IMR-90 (cell line): ENCODE measurements around the gene TRAPPC12. TPM values are rescaled to one million over a fixed set of nuclear protein-coding genes. Genes with fewer than 3 reads are reported as not detected.
A peak's percentile ranks its signal among the peaks of the same experiment; 100 is the strongest.

Experiments used
- ATAC-seq: fragments of 200-7000 bp; cut with Tn5 transposase; 2 replicates; pipeline ENCODE4 v1.9.1; 2020; ENCODE audit warnings: low read depth, mild to moderate bottlenecking, moderate library complexity
- BruUV-seq: library from RNA; stranded (reverse); fragments of 400-500 nt; replicated peaks from 2 replicates; lab custom pipeline; 2021; lab: Mats Ljungman, UMichigan
- CTCF ChIA-PET: fragments of 300-600 bp; formaldehyde crosslinking; extraction: SDS; loops from one replicate; lab custom pipeline; 2021; ENCODE audit warnings: antibody characterized with exemption; lab: Yijun Ruan, JAX
- POLR2A ChIA-PET: fragments of 300-600 bp; sonication (Branson Sonifier 250); formaldehyde crosslinking; loops from one replicate; lab custom pipeline; 2022; ENCODE audit warnings: antibody characterized with exemption; ENCODE audit not compliant: unreplicated experiment; lab: Charles Lee
- DNase-seq: peaks from one replicate; pipeline ENCODE4 v3.0.0; 2013
- H2AFZ ChIP-seq: replicated peaks from 2 replicates; pipeline ENCODE3; 2013; ENCODE audit warnings: low read length, mild to moderate bottlenecking; ENCODE audit not compliant: poor library complexity
- H2AK5ac ChIP-seq: 2 replicates; pipeline ENCODE4 v1.6.1; 2013; ENCODE audit warnings: low read depth, low read length, inconsistent platforms
- H2AK9ac ChIP-seq: replicated peaks from 2 replicates; pipeline ENCODE3; 2013; ENCODE audit warnings: mild to moderate bottlenecking, low read depth, low read length, moderate library complexity; ENCODE audit not compliant: poor library complexity
- H2BK120ac ChIP-seq: 2 replicates; pipeline ENCODE4 v1.6.1; 2013; ENCODE audit warnings: low read depth, low read length, inconsistent platforms
- H2BK15ac ChIP-seq: 3 replicates; pipeline ENCODE4 v1.6.1; 2013; ENCODE audit warnings: low read depth, low read length, inconsistent platforms
- H2BK20ac ChIP-seq: 2 replicates; pipeline ENCODE4 v1.6.1; 2013; ENCODE audit warnings: low read depth, mild to moderate bottlenecking, inconsistent platforms, low read length, moderate library complexity
- H2BK5ac ChIP-seq: 2 replicates; pipeline ENCODE4 v1.6.1; 2013; ENCODE audit warnings: mild to moderate bottlenecking, low read depth, low read length, inconsistent platforms; ENCODE audit not compliant: poor library complexity, severe bottlenecking
- H3K14ac ChIP-seq: replicated peaks from 2 replicates; pipeline ENCODE4 v1.6.1; 2013; ENCODE audit warnings: low read depth, low read length, inconsistent platforms
- H3K18ac ChIP-seq: 2 replicates; pipeline ENCODE4 v1.6.1; 2013; ENCODE audit warnings: low read depth, low read length, control low read depth
- H3K23ac ChIP-seq: 2 replicates; pipeline ENCODE4 v1.6.1; 2013; ENCODE audit warnings: low read depth, low read length, inconsistent platforms
- H3K27ac ChIP-seq: 2 replicates; pipeline ENCODE4 v1.5.1; 2013; ENCODE audit warnings: mild to moderate bottlenecking, control low read depth, low read length; ENCODE audit not compliant: insufficient read depth
- H3K27me3 ChIP-seq: 2 replicates; pipeline ENCODE4 v1.6.1; 2013; ENCODE audit warnings: low read length; ENCODE audit not compliant: control insufficient read depth, insufficient read depth
- H3K36me3 ChIP-seq: 2 replicates; pipeline ENCODE4 v1.6.1; 2013; ENCODE audit warnings: low read length, mixed read lengths; ENCODE audit not compliant: control insufficient read depth, insufficient read depth
- H3K4ac ChIP-seq: 2 replicates; pipeline ENCODE4 v1.6.1; 2013; ENCODE audit warnings: low read depth, low read length, inconsistent platforms
- H3K4me1 ChIP-seq: 2 replicates; pipeline ENCODE4 v1.6.1; 2013; ENCODE audit warnings: low read length, mixed read lengths; ENCODE audit not compliant: control insufficient read depth, insufficient read depth
- H3K4me2 ChIP-seq: 2 replicates; pipeline ENCODE4 v1.6.1; 2013; ENCODE audit warnings: low read depth, mild to moderate bottlenecking, control low read depth, low read length, moderate library complexity
- H3K4me3 ChIP-seq: 2 replicates; pipeline ENCODE4 v1.5.1; 2013; ENCODE audit warnings: low read depth, mild to moderate bottlenecking, control low read depth, low read length, moderate library complexity; ENCODE audit not compliant: insufficient read depth
- H3K56ac ChIP-seq: 2 replicates; pipeline ENCODE4 v1.6.1; 2013; ENCODE audit warnings: low read length, inconsistent platforms; ENCODE audit not compliant: insufficient read depth; ENCODE audit errors: extremely low read depth
- H3K79me1 ChIP-seq, 2 experiments: 2 replicates each; pipeline ENCODE4 v1.6.1; 2013; ENCODE audit warnings: low read length in 2 of 2, inconsistent platforms in 1 of 2, low read depth in 1 of 2
- H3K9ac ChIP-seq: 2 replicates; pipeline ENCODE4 v1.6.1; 2013; ENCODE audit warnings: low read depth, low read length, control low read depth
- H3K9me1 ChIP-seq: 2 replicates; pipeline ENCODE4 v1.6.1; 2013; ENCODE audit warnings: low read length, inconsistent platforms; ENCODE audit not compliant: insufficient read depth
- H3K9me3 ChIP-seq: 2 replicates; pipeline ENCODE4 v1.6.1; 2013; ENCODE audit warnings: low read length; ENCODE audit not compliant: control insufficient read depth, insufficient read depth
- H4K20me1 ChIP-seq: 2 replicates; pipeline ENCODE4 v1.6.1; 2013; ENCODE audit warnings: low read length, inconsistent platforms; ENCODE audit not compliant: insufficient read depth
- H4K5ac ChIP-seq: 2 replicates; pipeline ENCODE4 v1.6.1; 2013; ENCODE audit warnings: mild to moderate bottlenecking, low read depth, low read length, control low read depth
- H4K8ac ChIP-seq, 2 experiments: 2 replicates each; pipeline ENCODE4 v1.6.1; 2013; ENCODE audit warnings: low read depth in 2 of 2, low read length in 2 of 2, control low read depth in 1 of 2, inconsistent platforms in 1 of 2
- H4K91ac ChIP-seq: 2 replicates; pipeline ENCODE4 v1.6.1; 2013; ENCODE audit warnings: low read depth, low read length, inconsistent platforms; ENCODE audit not compliant: insufficient read depth
- CEBPB ChIP-seq: IDR thresholded peaks from 2 replicates; pipeline ENCODE4 v1.6.1; 2012; ENCODE audit warnings: low read depth, low read length, improper control_type of control experiment
- CHD1 ChIP-seq: IDR thresholded peaks from 2 replicates; pipeline ENCODE4 v1.6.1; 2012; ENCODE audit warnings: low read depth, low read length, improper control_type of control experiment
- MAZ ChIP-seq: IDR thresholded peaks from 2 replicates; pipeline ENCODE4 v1.6.1; 2012; ENCODE audit warnings: low read depth, mild to moderate bottlenecking, low read length, improper control_type of control experiment, moderate library complexity, borderline replicate concordance
- WGBS, 2 experiments: methylation state at CpG; one replicate each; pipeline versions ENCODE4 v1.1.5 to v1.1.7; 2013; ENCODE audit warnings: missing lambda C conversion rate in 2 of 2; ENCODE audit not compliant: insufficient read length in 1 of 2; ENCODE audit errors: extremely low coverage in 2 of 2; 5-methylcytosine and 5-hydroxymethylcytosine counted together
- dilution Hi-C: fragments of 300-500 bp; cut with HindIII; formaldehyde crosslinking; loops from one replicate; pipeline ENCODE4 v1.14.3; 2018; ENCODE audit warnings: low sequenced_read_pairs; ENCODE audit not compliant: unreplicated experiment
- in situ Hi-C: fragments of 300-500 bp; cut with MboI; formaldehyde crosslinking; loops from 3 replicates; pipeline ENCODE4 v1.14.3; 2019; ENCODE audit warnings: low sequenced_read_pairs, inconsistent platforms, mixed read lengths
- intact Hi-C: fragments of 100-400 bp; cut with micrococcal nuclease; formaldehyde crosslinking; loops from 2 replicates; pipeline ENCODE4 v1.10.0; 2022
- polyA plus RNA-seq, 3 experiments: library from polyadenylated mRNA; depleted of rRNA; stranded (reverse); fragments of >200 nt; gene quantifications; 2 replicates each; pipeline ENCODE4 v1.2.3, GENCODE V29; 2012; ENCODE audit warnings: low replicate concordance in 1 of 3
- total RNA-seq: library from RNA; depleted of rRNA; stranded (reverse); fragments of >200 nt; gene quantifications from 2 replicates; pipeline ENCODE4 v1.2.3, GENCODE V29; 2012

TRAPPC12 gene
- total and polyA plus RNA-seq, 2 of the 4 experiments (the other 2 are of a cell fraction): 25.8 to 69.9 TPM

GRCh38 chr2:3430172-3430571, 50.7 kb downstream of the TRAPPC12 start:
- H3K23ac ChIP-seq: no peak overlapping the region
- H3K4me2 ChIP-seq: no peak overlapping the region
- no peak overlapping the region for H3K27ac ChIP-seq
- H3K4me3 ChIP-seq: no peak overlapping the region
- no peaks in the 10 kb centered on the region for H4K20me1 ChIP-seq
- in situ Hi-C loops (no loop called here), intact Hi-C loops (no loop called here), dilution Hi-C loops (no loop called here)
- H3K4ac ChIP-seq: no peak overlapping the region
- no peaks in the 10 kb centered on the region for H3K9me1 ChIP-seq
- H2BK15ac ChIP-seq: no peak overlapping the region
- H2AK5ac ChIP-seq: no peak overlapping the region
- ATAC-seq (no peak), DNase-seq (peak; percentile 28)
- TF ChIP-seq CHD1 (no peak), CEBPB (peak; percentile 24; the same call in 1 of the 2 replicates), MAZ (no peak)
- H2AFZ ChIP-seq: no peak overlapping the region
- no peak overlapping the region for H2BK20ac ChIP-seq
- H3K79me1 ChIP-seq: peaks cover 16 to 18% of the 10 kb centered on the region in 2 experiments
- ChIA-PET POLR2A (no interaction called here), CTCF (interaction anchor here (0.6 kb wide), 1 partner anchor 173 kb away, joined by 3 read pairs; no protein-coding TSS in a partner anchor)
- no peak overlapping the region for H4K5ac ChIP-seq
- no CpG with 5 or more reads among the region's 6 CpGs for WGBS, 2 experiments
- H3K4me1 ChIP-seq: peaks cover 4% of the 10 kb centered on the region; the same call in 1 of the 2 replicates
- H2BK120ac ChIP-seq: no peak overlapping the region
- H3K9me3 ChIP-seq: no peaks in the 10 kb centered on the region
- no peak overlapping the region for H3K56ac ChIP-seq
- no peak overlapping the region for H3K14ac ChIP-seq
- no peak overlapping the region for H2AK9ac ChIP-seq
- no peak overlapping the region for H4K91ac ChIP-seq
- H3K27me3 ChIP-seq: no peaks in the 10 kb centered on the region
- BruUV-seq: no TSS peak
- peaks cover 36% of the 10 kb centered on the region for H3K36me3 ChIP-seq
- no peak overlapping the region for H4K8ac ChIP-seq
- no peak overlapping the region for H3K9ac ChIP-seq
- H2BK5ac ChIP-seq: no peak overlapping the region
- H3K18ac ChIP-seq: no peak overlapping the region
